B cell (primary cell): ENCODE data around the gene PARD6G. TPM values are rescaled to one million over a fixed set of nuclear protein-coding genes. Genes with fewer than 3 reads are reported as not detected.

Experiments used
- ATAC-seq: fragments of 200-7000 bp; cut with Tn5 transposase; one replicate; pipeline ENCODE4 v1.10.0; 2021; ENCODE audit warnings: low read depth, mild to moderate bottlenecking, moderate number of reproducible peaks, moderate library complexity
- CTCF ChIA-PET: fragments of 350-600 bp; sonication (Branson Sonifier 250); formaldehyde crosslinking; loops from one replicate; lab custom pipeline; 2021; ENCODE audit warnings: antibody characterized with exemption, inconsistent platforms; lab: Charles Lee
- POLR2A ChIA-PET: fragments of 350-600 bp; sonication (Branson Sonifier 250); formaldehyde crosslinking; loops from one replicate; lab custom pipeline; 2021; ENCODE audit warnings: antibody characterized with exemption; lab: Charles Lee
- DNase-seq: peaks from one replicate; pipeline ENCODE4 v3.0.0; 2013
- H2AFZ ChIP-seq: 2 replicates; pipeline ENCODE4 v1.6.1; 2012; ENCODE audit warnings: mild to moderate bottlenecking, low read depth, low read length; ENCODE audit not compliant: insufficient read depth, poor library complexity, severe bottlenecking
- H3K27ac ChIP-seq, 2 donors: 1 replicate in 1 of 2; 2 replicates in 1 of 2; pipeline ENCODE4 v1.5.1; 2012 to 2013; ENCODE audit warnings: low read length in 2 of 2, mild to moderate bottlenecking in 2 of 2, moderate library complexity in 1 of 2
- H3K27me3 ChIP-seq, 4 experiments: fragments of 200-600 bp in 1 of 4; sonication (generic) in 1 of 4; replicated peaks in 1 of 4; 1 replicate in 2 of 4; 2 replicates in 2 of 4; pipeline versions ENCODE4 v1.6.1 to v1.7.0; 2013 to 2016; ENCODE audit warnings: low read length in 3 of 4, mild to moderate bottlenecking in 2 of 4, mixed read lengths in 1 of 4, moderate library complexity in 1 of 4; ENCODE audit not compliant: insufficient read depth in 4 of 4, control insufficient read depth in 3 of 4; ENCODE audit errors: control extremely low read depth in 1 of 4
- H3K36me3 ChIP-seq, 2 experiments: replicated peaks in 1 of 2; 1 replicate in 1 of 2; 2 replicates in 1 of 2; pipeline versions ENCODE4 v1.6.1 to v1.7.1; 2013; ENCODE audit warnings: low read length in 1 of 2; ENCODE audit not compliant: insufficient read depth in 2 of 2, control insufficient read depth in 1 of 2; ENCODE audit errors: control extremely low read depth in 1 of 2, extremely low read depth in 1 of 2
- H3K4me1 ChIP-seq, 2 donors: fragments of 200-600 bp in 1 of 2; sonication (generic) in 1 of 2; 1 replicate in 1 of 2; 2 replicates in 1 of 2; pipeline versions ENCODE4 v1.5.1 to v1.6.1; 2013 to 2017; ENCODE audit warnings: low read length in 2 of 2; ENCODE audit not compliant: control insufficient read depth in 2 of 2, insufficient read depth in 2 of 2
- H3K4me2 ChIP-seq: replicated peaks from 2 replicates; pipeline ENCODE3; 2012; ENCODE audit warnings: mild to moderate bottlenecking, low read depth, low read length; ENCODE audit not compliant: poor library complexity, severe bottlenecking
- H3K4me3 ChIP-seq, 5 experiments: fragments of 200-600 bp in 1 of 5; sonication (generic) in 1 of 5; 1 replicate in 3 of 5; 2 replicates in 2 of 5; pipeline versions ENCODE4 v1.5.1 to v1.7.0; 2011 to 2016; ENCODE audit warnings: low read length in 4 of 5, mild to moderate bottlenecking in 4 of 5, low read depth in 2 of 5, control low read depth in 1 of 5, moderate library complexity in 1 of 5; ENCODE audit not compliant: insufficient read depth in 1 of 5; ENCODE audit errors: control extremely low read depth in 1 of 5, extremely low read depth in 1 of 5
- H3K79me2 ChIP-seq: fragments of 200-600 bp; sonication (generic); one replicate; pipeline ENCODE4 v1.6.0; 2016; ENCODE audit warnings: low read length; ENCODE audit not compliant: control insufficient read depth, insufficient read depth
- H3K9ac ChIP-seq: fragments of 200-600 bp; sonication (generic); 2 replicates; pipeline ENCODE4 v1.6.1; 2017; ENCODE audit warnings: mild to moderate bottlenecking, low read length, moderate library complexity
- H3K9me3 ChIP-seq, 3 donors: one replicate each; pipeline versions ENCODE4 v1.6.1 to v1.7.1; 2013; ENCODE audit warnings: low read length in 2 of 3; ENCODE audit not compliant: control insufficient read depth in 2 of 3, insufficient read depth in 1 of 3; ENCODE audit errors: control extremely low read depth in 1 of 3
- H4K20me1 ChIP-seq: 2 replicates; pipeline ENCODE4 v1.6.0; 2012; ENCODE audit warnings: mild to moderate bottlenecking, low read length; ENCODE audit not compliant: insufficient read depth, control insufficient read depth, poor library complexity, severe bottlenecking
- H3K27ac Mint-ChIP-seq: one replicate; pipeline ENCODE4 v1.8.0; 2021; ENCODE audit warnings: mixed read lengths
- H3K27me3 Mint-ChIP-seq: one replicate; pipeline ENCODE4 v1.8.0; 2021; ENCODE audit warnings: mixed read lengths
- H3K4me1 Mint-ChIP-seq: one replicate; pipeline ENCODE4 v1.8.0; 2021; ENCODE audit warnings: mixed read lengths
- H3K4me3 Mint-ChIP-seq: one replicate; pipeline ENCODE4 v1.8.0; 2021; ENCODE audit warnings: mixed read lengths
- H3K9me3 Mint-ChIP-seq: one replicate; pipeline ENCODE4 v1.8.0; 2022; ENCODE audit warnings: mixed read lengths; ENCODE audit not compliant: insufficient read depth
- EZH2 ChIP-seq: IDR thresholded peaks from 2 replicates; pipeline ENCODE4 v1.6.1; 2012; ENCODE audit warnings: borderline replicate concordance, low read depth, mild to moderate bottlenecking, moderate library complexity, low read length; ENCODE audit not compliant: insufficient read depth, poor library complexity, severe bottlenecking
- WGBS: methylation state at CpG from one replicate; pipeline ENCODE4 v1.1.5; 2013; ENCODE audit warnings: missing lambda C conversion rate; ENCODE audit not compliant: insufficient coverage; 5-methylcytosine and 5-hydroxymethylcytosine counted together
- intact Hi-C: fragments of 100-400 bp; cut with micrococcal nuclease; formaldehyde crosslinking; loops from one replicate; pipeline ENCODE4 v1.10.0; 2022
- polyA plus RNA-seq: library from polyadenylated mRNA; depleted of rRNA; stranded (reverse); fragments of >200 nt; gene quantifications from 2 replicates; pipeline ENCODE4 v1.2.3, GENCODE V29; 2012
- total RNA-seq, 2 donors: library from RNA; stranded (reverse); fragments of 120-200 nt in 1 of 2; gene quantifications; 1 replicate in 1 of 2; 2 replicates in 1 of 2; pipeline versions ENCODE4 v1.2.3 to v1.2.4, GENCODE V29; 2013 to 2022
- TF ChIP-seq, protein P1 (sequence below): fragments of 200-600 bp; IDR thresholded peaks from one replicate; pipeline ENCODE4 v1.8.0; 2022; ENCODE audit warnings: antibody characterized with exemption, mild to moderate bottlenecking

Gene PARD6G
- total and polyA plus RNA-seq, 2 donors (not counting 1 experiment from before 2014, with no cell fraction given), result not detected

DNA sequence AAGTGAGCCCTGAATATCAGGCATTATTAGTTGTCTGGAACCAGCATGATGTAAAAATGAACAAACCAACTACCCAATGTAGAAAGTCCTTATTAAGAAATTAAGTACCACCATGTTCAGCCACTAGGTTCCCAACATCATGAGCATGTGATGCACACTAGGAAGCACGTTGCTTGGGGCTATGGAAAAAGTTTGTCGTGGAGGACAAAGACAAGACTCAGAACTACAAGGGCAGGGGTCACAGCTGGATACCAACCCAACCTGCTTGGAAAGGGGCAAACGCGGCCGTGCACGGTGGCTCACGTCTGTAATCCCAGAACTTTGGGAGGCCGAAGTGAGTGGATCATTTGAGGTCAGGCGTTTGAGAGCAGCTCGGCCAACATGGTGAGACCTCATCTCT, 74.3 kb downstream of the PARD6G start:
- Histone ChIP-seq H3K4me1 (peaks cover 0 to 3% of the 10 kb centered on the region in 2 donors), H4K20me1 (no peaks in the 10 kb centered on the region), H3K36me3 (no peaks in the 10 kb centered on the region), H3K27me3 (peaks cover 0 to 28% (median 12%) of the 10 kb centered on the region in 4 experiments), H3K9ac (no peak overlapping the region), H3K4me3 (no peak overlapping the region), H2AFZ (no peak overlapping the region), H3K79me2 (no peaks in the 10 kb centered on the region), H3K4me2 (no peak overlapping the region), H3K27ac (no peak overlapping the region), H3K9me3 (peaks cover 0 to 9% (median 0%) of the 10 kb centered on the region in 3 donors)
- no peak for ATAC-seq
- WGBS, result 97% methylated on average over 10 of the region's 10 CpGs
- peaks cover 4% of the 10 kb centered on the region for H3K4me1 Mint-ChIP-seq
- TF ChIP-seq, protein P1, sequence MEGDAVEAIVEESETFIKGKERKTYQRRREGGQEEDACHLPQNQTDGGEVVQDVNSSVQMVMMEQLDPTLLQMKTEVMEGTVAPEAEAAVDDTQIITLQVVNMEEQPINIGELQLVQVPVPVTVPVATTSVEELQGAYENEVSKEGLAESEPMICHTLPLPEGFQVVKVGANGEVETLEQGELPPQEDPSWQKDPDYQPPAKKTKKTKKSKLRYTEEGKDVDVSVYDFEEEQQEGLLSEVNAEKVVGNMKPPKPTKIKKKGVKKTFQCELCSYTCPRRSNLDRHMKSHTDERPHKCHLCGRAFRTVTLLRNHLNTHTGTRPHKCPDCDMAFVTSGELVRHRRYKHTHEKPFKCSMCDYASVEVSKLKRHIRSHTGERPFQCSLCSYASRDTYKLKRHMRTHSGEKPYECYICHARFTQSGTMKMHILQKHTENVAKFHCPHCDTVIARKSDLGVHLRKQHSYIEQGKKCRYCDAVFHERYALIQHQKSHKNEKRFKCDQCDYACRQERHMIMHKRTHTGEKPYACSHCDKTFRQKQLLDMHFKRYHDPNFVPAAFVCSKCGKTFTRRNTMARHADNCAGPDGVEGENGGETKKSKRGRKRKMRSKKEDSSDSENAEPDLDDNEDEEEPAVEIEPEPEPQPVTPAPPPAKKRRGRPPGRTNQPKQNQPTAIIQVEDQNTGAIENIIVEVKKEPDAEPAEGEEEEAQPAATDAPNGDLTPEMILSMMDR, result no peak
- no peak for TF ChIP-seq EZH2
- ChIA-PET POLR2A (no interaction called here), CTCF (no interaction called here)
- H3K27me3 Mint-ChIP-seq, result peaks cover 69% of the 10 kb centered on the region
- H3K9me3 Mint-ChIP-seq, result no peaks in the 10 kb centered on the region
- intact Hi-C loops, result no loop called here
- no peak overlapping the region for H3K27ac Mint-ChIP-seq
- DNase-seq, result no peak
- H3K4me3 Mint-ChIP-seq, result no peak overlapping the region

DNA sequence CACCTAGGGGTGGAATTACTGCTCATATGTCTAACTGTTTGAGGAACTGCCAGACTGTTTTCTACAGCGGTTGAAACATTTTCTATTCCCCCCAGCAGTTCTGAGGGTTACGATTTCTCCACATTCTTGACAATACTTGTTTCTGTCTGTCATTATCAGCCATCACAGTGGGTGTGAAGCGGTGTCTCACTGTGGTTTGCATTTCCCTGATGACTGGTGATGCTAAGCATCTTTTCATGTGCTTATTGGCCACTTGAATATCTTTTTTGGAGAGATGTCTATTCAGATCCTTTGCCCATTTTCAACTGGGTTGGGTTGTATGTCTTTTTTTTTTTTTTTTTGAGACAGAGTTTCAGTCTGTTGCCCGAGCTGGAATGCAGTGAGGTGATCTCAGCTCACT, 75.3 kb downstream of the PARD6G start:
- peaks cover 0 to 28% (median 12%) of the 10 kb centered on the region in 4 experiments for H3K27me3 ChIP-seq
- H2AFZ ChIP-seq, result no peak overlapping the region
- no peaks in the 10 kb centered on the region for H3K79me2 ChIP-seq
- ATAC-seq (no peak), DNase-seq (no peak)
- ChIA-PET CTCF (no interaction called here), POLR2A (no interaction called here)
- no peak overlapping the region for H3K4me3 Mint-ChIP-seq
- TF ChIP-seq EZH2, result no peak
- TF ChIP-seq, protein P1, result no peak
- H3K9ac ChIP-seq, result no peak overlapping the region
- H3K27ac Mint-ChIP-seq, result no peak overlapping the region
- H3K27ac ChIP-seq, result no peak overlapping the region
- H3K4me3 ChIP-seq, result no peak overlapping the region
- H3K4me2 ChIP-seq, result no peak overlapping the region
- no peaks in the 10 kb centered on the region for H3K9me3 Mint-ChIP-seq
- H4K20me1 ChIP-seq, result no peaks in the 10 kb centered on the region
- H3K27me3 Mint-ChIP-seq, result peaks cover 65% of the 10 kb centered on the region
- H3K4me1 Mint-ChIP-seq, result peaks cover 4% of the 10 kb centered on the region
- 83% methylated on average over 3 of the region's 4 CpGs for WGBS
- H3K4me1 ChIP-seq, result peaks cover 0 to 3% of the 10 kb centered on the region in 2 donors
- no peaks in the 10 kb centered on the region for H3K36me3 ChIP-seq
- H3K9me3 ChIP-seq, result peaks cover 0 to 9% (median 0%) of the 10 kb centered on the region in 3 donors
- intact Hi-C loops, result no loop called here
